Measurements from ENCODE around the gene KLHDC4. TPM values are rescaled to one million over a fixed set of nuclear protein-coding genes. Genes with fewer than 3 reads are reported as not detected.
"Not testable (repeated sequence)": the region's sequence is repeated elsewhere in the genome, so short reads cannot be mapped to it uniquely, and the experiment has no call there.

The KLHDC4 gene
- total and polyA plus RNA-seq, 8 donors: 25.5 to 119 (median 43.5) TPM

DNA sequence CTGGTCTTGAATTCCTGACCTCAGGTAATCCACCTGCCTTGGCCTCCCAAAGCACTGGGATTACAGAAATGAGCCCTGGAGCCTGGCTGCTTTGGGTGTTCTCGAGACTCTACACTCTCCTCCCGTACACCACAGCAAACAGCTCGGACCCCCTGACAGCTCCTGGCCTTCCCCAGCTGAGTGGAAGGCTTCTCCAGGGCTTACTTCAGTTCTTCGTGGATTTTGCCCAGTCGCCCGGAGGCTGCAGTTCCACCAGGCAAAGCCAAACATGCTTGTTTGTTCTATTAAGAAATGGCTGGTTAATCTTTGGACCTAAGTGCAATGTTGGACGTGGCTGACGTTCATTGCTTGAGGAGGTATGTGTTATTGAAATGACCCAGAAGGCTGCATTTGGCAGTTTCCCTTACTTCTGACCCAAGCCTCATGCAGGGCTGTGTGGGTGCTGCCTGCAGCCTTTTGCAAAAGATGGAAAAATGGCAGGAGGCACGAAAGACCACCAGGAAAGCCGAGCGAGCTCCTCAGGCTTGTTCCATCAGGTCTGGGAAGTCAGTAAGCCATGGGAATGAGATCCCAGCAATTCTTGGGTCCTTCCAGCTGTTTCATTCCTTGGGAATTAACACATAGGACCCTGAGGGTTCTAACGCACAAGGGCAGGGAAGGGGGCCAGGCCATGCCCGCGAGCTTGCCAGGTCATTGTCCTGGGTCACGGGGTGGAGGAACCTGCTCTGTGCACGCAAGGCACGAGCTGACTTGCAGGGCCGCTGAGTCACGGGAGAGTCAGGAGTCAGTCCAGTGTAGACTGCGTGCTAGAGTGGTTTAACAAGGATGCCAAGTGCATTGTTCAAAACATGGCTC, 23.9 kb upstream of the KLHDC4 start:
- Histone ChIP-seq H3K36me3 (no peaks in the 10 kb centered on the region), H3K9me3 (no peaks in the 10 kb centered on the region), H3K27ac (peak overlapping the region; percentile 12 to 89 (median 74)), H3K4me1 (peaks cover 14 to 33% (median 26%) of the 10 kb centered on the region in 4 donors), H3K4me3 (no peak overlapping the region), H3K27me3 (no peaks in the 10 kb centered on the region)
- 59 to 74% (median 68%) methylated on average over 17 to 20 of the region's 20 CpGs for WGBS, 5 donors
- TF ChIP-seq EP300 (IDR thresholded peaks at IDR 0.05): peak; percentile 75
- TF ChIP-seq POLR2A (IDR thresholded peaks at IDR 0.05): no peak
- peak in 2 of 3 donors; percentile 21 to 79 for TF ChIP-seq POLR2AphosphoS5 (IDR thresholded peaks at IDR 0.05)
- intact Hi-C loops (cut with DNase I; ENCODE audit: low total_unique reads): no loop called here
- peak; percentile 60 to 68 for DNase-seq

DNA sequence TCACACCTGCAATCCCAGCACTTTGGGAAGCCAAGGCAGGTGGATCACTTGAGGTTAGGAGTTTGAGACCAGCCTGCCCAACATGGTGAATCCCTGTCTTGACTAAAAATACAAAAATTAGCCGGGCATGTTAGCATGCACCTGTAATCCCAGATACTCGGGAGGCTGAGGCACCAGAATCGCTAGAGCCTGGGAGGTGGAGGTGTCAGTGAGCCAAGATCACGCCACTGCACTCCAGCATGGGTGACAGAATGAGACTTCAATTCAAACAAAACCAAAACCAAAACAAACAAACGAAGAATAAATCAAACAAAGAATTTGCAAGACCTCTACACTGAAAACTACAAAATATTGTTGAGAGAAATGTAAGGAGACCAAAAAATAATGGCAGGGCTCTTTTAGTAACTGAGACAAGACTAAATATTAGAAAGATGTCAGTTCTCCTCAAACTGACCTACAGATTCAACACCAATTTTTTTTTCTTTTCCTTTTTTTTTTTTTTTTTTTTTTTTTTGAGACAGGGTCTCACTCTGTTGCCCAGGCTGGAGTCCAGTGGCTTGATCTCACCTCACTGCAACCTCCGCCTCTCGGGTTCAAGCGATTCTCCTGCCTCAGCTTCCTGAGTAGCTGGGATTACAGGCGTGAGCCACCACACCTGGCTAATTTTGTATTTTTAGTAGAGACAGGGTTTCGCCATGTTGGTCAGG, 23.1 kb upstream of the KLHDC4 start:
- H3K27ac ChIP-seq: peak overlapping the region in 4 of 5 donors; percentile 67 to 89 (median 76)
- H3K36me3 ChIP-seq; DNase-seq; H3K9me3 ChIP-seq; H3K27me3 ChIP-seq; H3K4me3 ChIP-seq; intact Hi-C loops (cut with DNase I; ENCODE audit: low total_unique reads): not testable (repeated sequence)
- 80 to 89% (median 87%) methylated on average over 10 of the region's 10 CpGs for WGBS, 5 donors
- peaks cover 14 to 34% (median 28%) of the 10 kb centered on the region in 4 donors for H3K4me1 ChIP-seq

DNA sequence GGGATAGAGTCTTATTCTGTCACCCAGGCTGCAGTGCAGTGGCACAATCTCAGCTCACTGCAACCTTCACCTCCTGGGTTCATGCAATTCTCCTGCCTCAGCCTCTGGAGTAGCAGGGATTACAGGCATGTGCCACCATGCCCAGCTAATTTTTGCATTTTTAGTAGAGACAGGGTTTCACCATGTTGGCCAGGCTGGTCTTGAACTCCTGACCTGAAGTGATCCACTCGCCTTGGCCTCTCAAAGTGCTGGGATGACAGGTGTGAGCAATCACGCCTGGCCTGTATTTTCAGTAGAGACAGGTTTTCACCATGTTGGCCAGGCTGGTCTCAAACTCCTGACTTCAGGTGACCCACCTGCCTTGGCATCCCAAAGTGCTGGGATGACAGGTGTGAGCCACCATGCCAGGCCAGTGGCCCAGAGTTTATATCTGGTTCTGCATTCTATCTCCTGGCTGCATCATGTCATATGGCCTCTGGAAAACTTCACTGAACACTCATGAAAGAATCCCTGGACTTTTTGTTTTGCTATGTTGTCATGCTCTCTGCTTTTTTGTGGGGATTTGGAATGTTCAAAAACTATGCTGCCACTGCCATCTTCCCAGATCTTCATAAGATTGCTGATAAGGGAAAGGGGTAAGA, 21.8 kb upstream of the KLHDC4 start:
- H3K9me3 ChIP-seq; DNase-seq; intact Hi-C loops (cut with DNase I; ENCODE audit: low total_unique reads); H3K36me3 ChIP-seq; H3K4me3 ChIP-seq; H3K27me3 ChIP-seq: not testable (repeated sequence)
- peak overlapping the region in 2 of 5 donors; percentile 30 to 89 for H3K27ac ChIP-seq
- H3K4me1 ChIP-seq: peaks cover 14 to 34% (median 28%) of the 10 kb centered on the region in 4 donors
- WGBS, 5 donors: 88 to 100% (median 97%) methylated on average over 2 of the region's 2 CpGs

DNA sequence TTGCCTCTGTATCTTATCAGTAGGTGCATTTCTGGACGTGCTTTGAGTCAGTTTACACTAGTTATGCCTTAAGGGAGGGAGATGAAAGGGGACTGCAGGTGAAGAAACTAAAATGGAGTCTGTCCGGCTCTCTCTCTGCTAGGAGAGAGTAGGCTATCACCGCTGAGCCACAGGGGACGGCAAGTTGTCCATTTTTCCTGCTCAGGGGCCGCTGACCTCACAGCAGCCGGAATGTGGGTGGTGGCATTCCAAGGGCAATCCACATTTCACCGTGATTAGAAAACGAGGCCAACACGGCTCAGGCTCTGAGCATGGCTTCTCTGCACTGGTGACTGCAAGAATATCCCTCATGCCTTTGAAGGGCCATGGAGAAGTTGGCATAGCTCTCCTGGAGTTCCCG, 19.0 kb upstream of the KLHDC4 start:
- TF ChIP-seq, protein P1, sequence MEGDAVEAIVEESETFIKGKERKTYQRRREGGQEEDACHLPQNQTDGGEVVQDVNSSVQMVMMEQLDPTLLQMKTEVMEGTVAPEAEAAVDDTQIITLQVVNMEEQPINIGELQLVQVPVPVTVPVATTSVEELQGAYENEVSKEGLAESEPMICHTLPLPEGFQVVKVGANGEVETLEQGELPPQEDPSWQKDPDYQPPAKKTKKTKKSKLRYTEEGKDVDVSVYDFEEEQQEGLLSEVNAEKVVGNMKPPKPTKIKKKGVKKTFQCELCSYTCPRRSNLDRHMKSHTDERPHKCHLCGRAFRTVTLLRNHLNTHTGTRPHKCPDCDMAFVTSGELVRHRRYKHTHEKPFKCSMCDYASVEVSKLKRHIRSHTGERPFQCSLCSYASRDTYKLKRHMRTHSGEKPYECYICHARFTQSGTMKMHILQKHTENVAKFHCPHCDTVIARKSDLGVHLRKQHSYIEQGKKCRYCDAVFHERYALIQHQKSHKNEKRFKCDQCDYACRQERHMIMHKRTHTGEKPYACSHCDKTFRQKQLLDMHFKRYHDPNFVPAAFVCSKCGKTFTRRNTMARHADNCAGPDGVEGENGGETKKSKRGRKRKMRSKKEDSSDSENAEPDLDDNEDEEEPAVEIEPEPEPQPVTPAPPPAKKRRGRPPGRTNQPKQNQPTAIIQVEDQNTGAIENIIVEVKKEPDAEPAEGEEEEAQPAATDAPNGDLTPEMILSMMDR (IDR thresholded peaks at IDR 0.05): no peak
- TF ChIP-seq POLR2AphosphoS5 (IDR thresholded peaks at IDR 0.05): peak in 1 of 3 donors; percentile 20
- H3K4me1 ChIP-seq: peaks cover 6 to 31% (median 17%) of the 10 kb centered on the region in 4 donors
- H3K9me3 ChIP-seq: no peaks in the 10 kb centered on the region
- intact Hi-C loops (cut with DNase I; ENCODE audit: low total_unique reads): loop anchor here (5.0 kb wide), 1 partner anchor 87 kb away; no protein-coding TSS in a partner anchor
- DNase-seq: no peak
- H3K27me3 ChIP-seq: no peaks in the 10 kb centered on the region
- no peaks in the 10 kb centered on the region for H3K36me3 ChIP-seq
- 28 to 51% (median 33%) methylated on average over 9 to 10 of the region's 10 CpGs for WGBS, 5 donors
- H3K27ac ChIP-seq: peak overlapping the region in 2 of 5 donors; percentile 13 to 50
- no peak overlapping the region for H3K4me3 ChIP-seq

DNA sequence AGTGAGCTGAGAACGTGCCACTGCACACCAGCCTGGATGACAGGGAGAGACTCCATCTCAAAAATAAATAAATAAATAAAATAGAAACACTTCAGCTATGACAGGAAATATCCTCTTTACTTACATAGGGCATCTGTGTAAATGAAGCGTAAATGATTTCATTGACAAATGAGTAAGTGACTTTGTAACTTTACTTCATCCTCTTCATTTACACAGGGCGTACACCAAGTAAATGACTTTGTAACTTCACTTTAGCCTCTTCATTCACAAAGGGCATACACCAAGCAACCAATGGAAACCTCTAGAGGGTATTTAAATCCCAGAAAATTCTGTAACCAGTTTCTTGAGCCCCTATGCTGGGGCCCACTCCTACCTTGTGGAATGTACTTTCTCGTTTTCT, 16.2 kb upstream of the KLHDC4 start:
- intact Hi-C loops (cut with DNase I; ENCODE audit: low total_unique reads): loop anchor here (5.0 kb wide), 1 partner anchor 90 kb away; no protein-coding TSS in a partner anchor
- Histone ChIP-seq H3K27ac (no peak overlapping the region), H3K4me1 (peaks cover 17 to 52% (median 28%) of the 10 kb centered on the region in 4 donors), H3K9me3 (no peaks in the 10 kb centered on the region), H3K4me3 (no peak overlapping the region), H3K36me3 (no peaks in the 10 kb centered on the region), H3K27me3 (peaks cover 0 to 3% (median 0%) of the 10 kb centered on the region in 3 donors)
- TF ChIP-seq POLR2A (IDR thresholded peaks at IDR 0.05) (no peak), EP300 (IDR thresholded peaks at IDR 0.05) (no peak), POLR2AphosphoS5 (IDR thresholded peaks at IDR 0.05) (no peak)
- TF ChIP-seq, protein P1 (IDR thresholded peaks at IDR 0.05): no peak
- 83 to 92% (median 88%) methylated on average over 4 of the region's 4 CpGs for WGBS, 5 donors
- DNase-seq: no peak
